Astrocyte of the spinal cord (primary cell): Measurements from ENCODE around the gene NOP56.
"Not testable (repeated sequence)": the region's sequence is repeated elsewhere in the genome, so short reads cannot be mapped to it uniquely, and the experiment has no call there.

Experiments
- DNase-seq: peaks from one replicate; pipeline ENCODE4 v3.0.0; 2011; ENCODE audit warnings: low read depth, low spot score
- H3K4me3 ChIP-seq: 2 replicates; pipeline ENCODE4 v1.5.1; 2011; ENCODE audit warnings: low read depth, mild to moderate bottlenecking, low read length, moderate library complexity
- in situ Hi-C: cut with HindIII; loops from 2 replicates; pipeline ENCODE4 v1.10.0; 2017; ENCODE audit warnings: low sequenced_read_pairs
- TF ChIP-seq, protein P1 (sequence below): IDR thresholded peaks from 2 replicates; pipeline ENCODE4 v1.5.1; 2012; ENCODE audit warnings: low read depth, mild to moderate bottlenecking, low read length, inconsistent platforms

Gene NOP56

DNA sequence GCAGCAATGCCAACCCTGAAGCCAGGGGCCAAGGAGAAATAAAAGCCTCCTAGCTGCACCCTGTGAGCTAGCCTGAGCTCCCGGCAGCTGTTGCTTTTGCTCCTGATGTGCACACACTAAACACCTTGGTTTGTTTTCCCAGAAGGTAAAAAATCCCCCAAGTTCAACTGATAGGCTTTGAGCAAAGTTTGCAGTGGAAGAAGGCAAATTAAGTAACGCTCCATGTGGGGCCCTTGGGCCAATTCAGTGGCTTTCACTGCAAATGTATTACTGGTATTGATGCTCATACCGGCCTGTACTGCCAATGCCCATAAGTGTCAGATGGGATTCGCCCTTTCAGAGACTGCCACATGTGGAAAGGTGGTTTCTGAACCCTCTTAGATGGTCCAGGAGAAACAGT lies 21.0 kb downstream of the NOP56 start:
- DNase-seq = no peak
- TF ChIP-seq, protein P1, sequence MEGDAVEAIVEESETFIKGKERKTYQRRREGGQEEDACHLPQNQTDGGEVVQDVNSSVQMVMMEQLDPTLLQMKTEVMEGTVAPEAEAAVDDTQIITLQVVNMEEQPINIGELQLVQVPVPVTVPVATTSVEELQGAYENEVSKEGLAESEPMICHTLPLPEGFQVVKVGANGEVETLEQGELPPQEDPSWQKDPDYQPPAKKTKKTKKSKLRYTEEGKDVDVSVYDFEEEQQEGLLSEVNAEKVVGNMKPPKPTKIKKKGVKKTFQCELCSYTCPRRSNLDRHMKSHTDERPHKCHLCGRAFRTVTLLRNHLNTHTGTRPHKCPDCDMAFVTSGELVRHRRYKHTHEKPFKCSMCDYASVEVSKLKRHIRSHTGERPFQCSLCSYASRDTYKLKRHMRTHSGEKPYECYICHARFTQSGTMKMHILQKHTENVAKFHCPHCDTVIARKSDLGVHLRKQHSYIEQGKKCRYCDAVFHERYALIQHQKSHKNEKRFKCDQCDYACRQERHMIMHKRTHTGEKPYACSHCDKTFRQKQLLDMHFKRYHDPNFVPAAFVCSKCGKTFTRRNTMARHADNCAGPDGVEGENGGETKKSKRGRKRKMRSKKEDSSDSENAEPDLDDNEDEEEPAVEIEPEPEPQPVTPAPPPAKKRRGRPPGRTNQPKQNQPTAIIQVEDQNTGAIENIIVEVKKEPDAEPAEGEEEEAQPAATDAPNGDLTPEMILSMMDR = no peak
- H3K4me3 ChIP-seq = no peak overlapping the region
- in situ Hi-C loops = no loop called here

DNA sequence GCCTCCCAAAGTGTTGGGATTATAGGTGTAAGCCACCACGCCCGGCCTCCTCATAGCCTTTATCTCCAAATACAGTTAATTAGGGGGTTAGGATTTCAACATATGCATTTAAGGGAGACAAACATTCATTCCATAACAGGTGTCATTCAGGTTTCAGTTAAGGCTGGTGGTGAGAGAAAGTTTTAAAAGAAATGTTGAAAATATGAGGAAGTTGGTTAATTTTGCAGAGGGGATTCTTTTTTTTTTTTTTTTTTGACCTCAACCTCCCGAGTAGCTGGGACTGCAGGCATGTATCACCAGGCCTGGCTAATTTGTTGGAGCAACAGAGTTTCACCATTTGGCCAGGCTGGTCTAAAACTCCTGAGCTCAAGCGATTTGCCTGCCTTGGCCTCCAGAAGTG lies 27.6 kb downstream of the NOP56 start:
- no peak for DNase-seq
- in situ Hi-C loops = no loop called here
- TF ChIP-seq, protein P1 = no peak
- no peak overlapping the region for H3K4me3 ChIP-seq

DNA sequence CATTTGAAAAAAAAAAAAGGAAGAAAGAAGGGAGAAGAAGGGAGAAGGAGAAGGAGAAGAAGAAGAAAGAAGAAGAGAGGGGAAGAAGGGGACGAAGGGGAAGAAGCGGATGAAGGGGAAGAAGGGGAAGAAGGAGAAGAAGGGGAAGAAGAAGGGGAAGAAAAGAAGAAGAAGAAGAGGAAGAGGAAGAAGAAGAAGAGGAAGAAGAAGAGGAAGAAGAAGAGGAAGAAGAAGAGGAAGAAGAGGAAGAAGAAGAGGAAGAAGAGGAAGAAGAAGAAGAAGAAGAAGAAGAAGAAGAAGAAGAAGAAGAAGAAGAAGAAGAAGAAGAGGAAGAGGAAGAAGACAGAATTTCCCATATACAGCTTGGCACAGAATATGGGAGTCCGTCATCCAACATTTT lies 29.6 kb downstream of the NOP56 start:
- in situ Hi-C loops, H3K4me3 ChIP-seq, DNase-seq: not testable (repeated sequence)

DNA sequence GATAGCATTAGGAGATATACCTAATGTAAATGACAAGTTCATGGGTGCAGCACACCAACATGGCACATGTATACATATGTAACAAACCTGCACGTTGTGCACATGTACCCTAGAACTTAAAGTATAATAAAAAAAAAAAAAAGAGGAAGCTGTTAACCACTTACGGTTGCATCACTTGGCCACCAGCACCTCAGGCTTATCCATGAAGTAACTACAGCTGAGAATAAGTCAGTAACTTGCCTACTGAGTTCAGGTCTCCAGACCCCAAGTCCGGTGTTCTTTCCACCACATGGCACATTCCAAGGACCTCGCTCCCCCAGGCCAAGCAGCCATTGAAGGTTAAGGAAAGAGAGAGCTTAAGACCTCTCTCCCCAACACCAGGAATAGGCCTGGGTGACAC lies 32.4 kb downstream of the NOP56 start:
- not testable (repeated sequence) for DNase-seq, H3K4me3 ChIP-seq

DNA sequence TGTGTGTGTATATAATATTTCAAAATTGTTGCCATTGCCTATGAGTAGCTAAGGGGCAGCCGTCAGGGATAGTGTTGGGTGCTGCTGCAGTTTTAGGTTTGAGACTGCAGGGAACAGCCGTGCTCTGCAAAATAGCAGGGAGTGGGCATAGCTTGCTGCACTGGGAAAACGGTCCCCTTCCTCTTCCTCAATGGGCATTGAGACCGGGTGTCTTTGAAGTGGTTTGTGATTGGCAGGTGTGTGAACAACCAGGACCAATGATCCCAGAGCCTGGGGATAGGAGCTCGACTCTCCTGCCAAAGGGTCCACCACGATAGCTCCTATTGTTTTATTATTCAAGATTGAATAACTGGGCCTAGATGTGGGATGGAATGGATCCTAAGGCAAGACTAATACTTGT lies 35.1 kb downstream of the NOP56 start:
- in situ Hi-C loops = no loop called here
- TF ChIP-seq, protein P1 = no peak
- DNase-seq = no peak
- H3K4me3 ChIP-seq = no peak overlapping the region

More for the DNA sequence above, 32.4 kb downstream of the NOP56 start:
- in situ Hi-C loops = not testable (repeated sequence)

DNA sequence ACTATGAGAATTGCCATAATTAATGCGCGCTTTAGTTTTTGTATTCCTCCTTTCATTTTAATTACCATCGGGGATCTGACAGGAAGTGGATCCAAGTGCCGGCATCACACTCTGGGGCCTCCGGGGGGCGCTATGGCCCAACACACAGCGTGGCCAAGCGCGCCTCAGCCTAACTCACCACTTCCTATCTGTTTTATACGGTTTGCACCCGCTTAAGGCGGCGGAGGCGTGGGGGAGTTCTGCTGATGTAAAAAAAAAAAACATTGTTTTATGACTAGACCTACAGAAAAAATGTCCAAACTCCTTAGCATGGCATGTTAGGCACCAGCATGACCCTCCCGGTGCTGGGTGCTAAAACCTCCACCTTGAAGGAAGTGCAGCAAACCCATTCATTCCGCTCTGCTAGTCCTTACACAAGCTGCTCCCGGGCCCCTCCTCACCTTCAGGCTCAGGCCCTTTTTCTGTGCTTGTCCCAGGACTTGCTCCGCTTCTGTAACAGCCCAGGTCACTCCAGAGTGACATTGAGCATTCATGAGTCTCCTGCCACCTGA lies 35.7 kb downstream of the NOP56 start:
- peak; percentile 36 for DNase-seq
- no peak overlapping the region for H3K4me3 ChIP-seq
- TF ChIP-seq, protein P1 = peak; percentile 70
- in situ Hi-C loops = no loop called here

DNA sequence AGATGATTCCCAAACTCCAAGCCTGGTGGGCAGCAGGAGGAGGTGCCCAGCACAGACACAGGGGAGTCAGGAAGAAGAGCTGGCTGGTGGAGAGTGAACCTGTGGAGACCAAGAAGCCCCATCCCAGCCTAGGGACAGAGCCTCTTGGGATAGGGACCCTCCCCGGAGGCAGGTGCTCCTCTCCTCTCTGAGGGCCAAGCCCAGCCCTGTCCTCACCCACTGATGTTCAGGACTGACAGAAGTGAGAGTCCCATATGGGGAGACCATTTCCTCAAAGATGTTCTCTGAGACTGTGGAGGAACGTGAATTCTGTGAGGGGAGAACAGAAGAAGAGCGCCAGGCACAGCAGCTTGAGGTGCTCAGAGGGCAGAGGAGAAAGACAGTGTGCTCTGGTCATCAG lies 37.8 kb downstream of the NOP56 start:
- DNase-seq = no peak
- TF ChIP-seq, protein P1 = no peak

DNA sequence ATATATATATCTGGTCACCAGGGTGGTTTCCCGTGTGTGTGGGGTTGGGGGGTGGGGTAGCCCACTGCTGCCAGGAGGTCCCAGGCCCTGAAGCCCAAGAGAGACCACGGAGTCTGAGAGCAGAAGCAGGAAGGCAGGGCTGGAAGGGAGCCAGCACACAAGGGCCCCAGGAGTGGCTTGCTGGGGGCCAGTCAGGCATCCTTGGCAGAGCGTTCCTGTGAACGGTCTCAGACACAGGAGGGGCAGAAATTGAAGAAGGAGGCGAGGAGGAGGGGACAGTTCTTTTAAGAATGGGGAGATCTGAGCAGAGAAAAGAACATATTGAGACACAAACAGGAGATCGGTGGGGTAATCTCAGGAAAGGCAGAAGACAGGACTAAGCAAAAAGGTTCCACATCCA lies 38.3 kb downstream of the NOP56 start:
- DNase-seq = no peak
- in situ Hi-C loops = no loop called here
- H3K4me3 ChIP-seq = no peak overlapping the region
- TF ChIP-seq, protein P1 = no peak

More for the DNA sequence above, 37.8 kb downstream of the NOP56 start:
- in situ Hi-C loops = no loop called here
- H3K4me3 ChIP-seq = no peak overlapping the region
